Neural cell (in vitro differentiated cells): Measurements from ENCODE around the gene ALDH4A1. TPM values are rescaled to one million over a fixed set of nuclear protein-coding genes. Genes with fewer than 3 reads are reported as not detected.

Experiments
- H2AFZ ChIP-seq: fragments of 200-600, 300-800 bp; sonication (generic), shearing (Covaris generic); 2 replicates; pipeline ENCODE4 v1.6.0; 2014; ENCODE audit warnings: low read depth, mild to moderate bottlenecking, antibody characterized with exemption, low read length, moderate library complexity
- H3F3A ChIP-seq: fragments of 200-600 bp; shearing (Covaris generic); 2 replicates; pipeline ENCODE4 v1.6.1; 2016; ENCODE audit warnings: mild to moderate bottlenecking, moderate library complexity, mixed read lengths, antibody characterized with exemption, low read length; ENCODE audit not compliant: insufficient read depth, poor library complexity, severe bottlenecking
- H3K27ac ChIP-seq: fragments of 200-600, 300-800 bp; sonication (generic), shearing (Covaris generic); 2 replicates; pipeline ENCODE4 v1.5.1; 2014; ENCODE audit warnings: mild to moderate bottlenecking, low read length, moderate library complexity
- H3K27me3 ChIP-seq: fragments of 300-800, 200-600 bp; sonication (generic), shearing (Covaris generic); 2 replicates; pipeline ENCODE4 v1.6.0; 2014; ENCODE audit warnings: mild to moderate bottlenecking, low read depth, low read length, moderate library complexity; ENCODE audit not compliant: insufficient read depth
- H3K36me3 ChIP-seq: fragments of 300-800, 200-600 bp; sonication (generic), shearing (Covaris generic); 2 replicates; pipeline ENCODE4 v1.5.1; 2014; ENCODE audit warnings: mild to moderate bottlenecking, antibody characterized with exemption, low read length, moderate library complexity; ENCODE audit not compliant: insufficient read depth
- H3K4me2 ChIP-seq: fragments of 300-800, 200-600 bp; sonication (generic), shearing (Covaris generic); 2 replicates; pipeline ENCODE4 v1.6.0; 2014; ENCODE audit warnings: mild to moderate bottlenecking, low read length
- H3K4me3 ChIP-seq: fragments of 300-800, 200-600 bp; sonication (generic), shearing (Covaris generic); 2 replicates; pipeline ENCODE4 v1.5.1; 2014; ENCODE audit warnings: mild to moderate bottlenecking, low read length, moderate library complexity
- H3K79me2 ChIP-seq: fragments of 200-600 bp; shearing (Covaris generic); replicated peaks from 2 replicates; pipeline ENCODE4 v1.6.0; 2014; ENCODE audit warnings: mild to moderate bottlenecking, low read length, moderate library complexity; ENCODE audit not compliant: insufficient read depth
- H3K9ac ChIP-seq: fragments of 300-800, 200-600 bp; sonication (generic), shearing (Covaris generic); 2 replicates; pipeline ENCODE4 v1.6.1; 2016; ENCODE audit warnings: mild to moderate bottlenecking, low read length, mixed read lengths
- H3K9me2 ChIP-seq: fragments of 200-600 bp; shearing (Covaris generic); 2 replicates; pipeline ENCODE4 v1.6.1; 2016; ENCODE audit warnings: mild to moderate bottlenecking, low read length, mixed read lengths; ENCODE audit not compliant: insufficient read depth
- H3K9me3 ChIP-seq: fragments of 200-600, 300-800 bp; sonication (generic), shearing (Covaris generic); 2 replicates; pipeline ENCODE4 v1.6.1; 2016; ENCODE audit warnings: mild to moderate bottlenecking, mixed run types, low read length, moderate library complexity, mixed read lengths
- H4K20me1 ChIP-seq: fragments of 200-600 bp; shearing (Covaris generic); 2 replicates; pipeline ENCODE4 v1.6.1; 2016; ENCODE audit warnings: mild to moderate bottlenecking, mixed run types; ENCODE audit not compliant: insufficient read depth
- EP300 ChIP-seq: fragments of 450-650 bp; conservative IDR thresholded peaks from 2 replicates; pipeline ENCODE4 v1.6.1; 2014; ENCODE audit warnings: antibody characterized with exemption, mild to moderate bottlenecking, moderate library complexity; ENCODE audit not compliant: poor library complexity, severe bottlenecking
- EZH2 ChIP-seq: fragments of 200-600, 300-800 bp; shearing (Covaris generic), sonication (generic); IDR thresholded peaks from 2 replicates; pipeline ENCODE4 v1.6.1; 2014; ENCODE audit warnings: antibody characterized with exemption, low read length, borderline replicate concordance, mild to moderate bottlenecking; ENCODE audit not compliant: insufficient read depth, poor library complexity, severe bottlenecking
- MXI1 ChIP-seq: fragments of 450-650 bp; conservative IDR thresholded peaks from 2 replicates; pipeline ENCODE4 v1.6.1; 2014; ENCODE audit warnings: antibody characterized with exemption, mild to moderate bottlenecking; ENCODE audit not compliant: poor library complexity, severe bottlenecking
- POLR2AphosphoS5 ChIP-seq: IDR thresholded peaks from 2 replicates; pipeline ENCODE4 v1.6.1; 2012
- RAD21 ChIP-seq: fragments of 450-650 bp; conservative IDR thresholded peaks from 2 replicates; pipeline ENCODE4 v1.6.1; 2014; ENCODE audit warnings: antibody characterized with exemption, mild to moderate bottlenecking, moderate library complexity
- SMC3 ChIP-seq: fragments of 450-650 bp; conservative IDR thresholded peaks from 2 replicates; pipeline ENCODE4 v1.6.1; 2014; ENCODE audit warnings: antibody characterized with exemption, mild to moderate bottlenecking, moderate library complexity; ENCODE audit not compliant: poor library complexity
- TAF1 ChIP-seq: IDR thresholded peaks from 2 replicates; pipeline ENCODE4 v1.6.1; 2012; ENCODE audit warnings: low read depth
- polyA plus RNA-seq: library from polyadenylated mRNA; depleted of rRNA; stranded (reverse); fragments of >200 nt; gene quantifications from 2 replicates; pipeline ENCODE4 v1.2.3, GENCODE V29; 2014
- TF ChIP-seq, protein P1 (sequence below): fragments of 450-650 bp; IDR thresholded peaks from 2 replicates; pipeline ENCODE4 v1.5.1; 2014; ENCODE audit warnings: antibody characterized with exemption, mild to moderate bottlenecking, moderate library complexity; ENCODE audit not compliant: poor library complexity, severe bottlenecking
- TF ChIP-seq, protein P2 (sequence below): IDR thresholded peaks from 2 replicates; pipeline ENCODE4 v1.6.1; 2012; ENCODE audit warnings: borderline replicate concordance

The ALDH4A1 gene
- polyA plus RNA-seq, 1 donor from 2014 or later: 11.0 TPM

DNA sequence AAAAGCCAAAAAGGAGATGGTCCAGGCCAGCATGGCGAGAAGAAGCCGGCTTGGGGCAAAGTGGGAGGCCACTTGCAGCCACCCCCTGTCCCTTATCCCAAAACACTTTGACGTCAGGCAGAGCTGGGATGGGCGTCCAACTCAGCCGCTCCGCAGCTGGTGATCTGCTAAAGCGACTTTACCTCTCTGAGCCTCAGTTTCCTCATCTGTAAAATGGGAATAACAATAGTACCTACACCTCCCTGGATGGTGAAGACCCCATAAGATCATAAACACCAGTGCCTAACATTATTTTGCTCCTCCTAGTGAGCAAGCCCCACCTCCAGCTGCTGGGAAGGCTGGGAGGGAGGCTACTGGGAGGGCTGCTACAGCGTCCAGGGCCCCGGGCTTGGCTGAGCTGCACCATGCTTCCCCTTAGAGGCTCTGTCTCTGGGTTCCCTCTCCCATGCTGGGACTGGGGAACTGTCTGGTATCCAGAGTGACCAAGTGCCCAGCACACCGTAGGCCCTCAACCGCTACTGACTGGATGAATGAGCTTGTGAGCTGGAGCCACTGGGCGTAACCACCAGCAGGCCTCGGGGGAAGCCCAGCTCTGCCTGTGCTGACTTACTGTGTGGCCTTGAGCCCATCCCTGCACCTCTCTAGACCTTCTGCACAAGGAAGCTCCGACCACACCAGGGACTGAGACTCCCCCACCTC lies 35.8 kb upstream of the ALDH4A1 start:
- Histone ChIP-seq H3K27ac (no peak overlapping the region), H3K9ac (no peak overlapping the region), H3K79me2 (no peaks in the 10 kb centered on the region), H3K4me3 (no peak overlapping the region), H3K36me3 (no peaks in the 10 kb centered on the region), H3K9me3 (no peaks in the 10 kb centered on the region), H3K9me2 (no peaks in the 10 kb centered on the region), H2AFZ (no peak overlapping the region), H3K4me2 (no peak overlapping the region), H4K20me1 (no peaks in the 10 kb centered on the region), H3K27me3 (no peaks in the 10 kb centered on the region), H3F3A (no peaks in the 10 kb centered on the region)
- TF ChIP-seq TAF1: no peak
- no peak for TF ChIP-seq SMC3
- TF ChIP-seq, protein P1, sequence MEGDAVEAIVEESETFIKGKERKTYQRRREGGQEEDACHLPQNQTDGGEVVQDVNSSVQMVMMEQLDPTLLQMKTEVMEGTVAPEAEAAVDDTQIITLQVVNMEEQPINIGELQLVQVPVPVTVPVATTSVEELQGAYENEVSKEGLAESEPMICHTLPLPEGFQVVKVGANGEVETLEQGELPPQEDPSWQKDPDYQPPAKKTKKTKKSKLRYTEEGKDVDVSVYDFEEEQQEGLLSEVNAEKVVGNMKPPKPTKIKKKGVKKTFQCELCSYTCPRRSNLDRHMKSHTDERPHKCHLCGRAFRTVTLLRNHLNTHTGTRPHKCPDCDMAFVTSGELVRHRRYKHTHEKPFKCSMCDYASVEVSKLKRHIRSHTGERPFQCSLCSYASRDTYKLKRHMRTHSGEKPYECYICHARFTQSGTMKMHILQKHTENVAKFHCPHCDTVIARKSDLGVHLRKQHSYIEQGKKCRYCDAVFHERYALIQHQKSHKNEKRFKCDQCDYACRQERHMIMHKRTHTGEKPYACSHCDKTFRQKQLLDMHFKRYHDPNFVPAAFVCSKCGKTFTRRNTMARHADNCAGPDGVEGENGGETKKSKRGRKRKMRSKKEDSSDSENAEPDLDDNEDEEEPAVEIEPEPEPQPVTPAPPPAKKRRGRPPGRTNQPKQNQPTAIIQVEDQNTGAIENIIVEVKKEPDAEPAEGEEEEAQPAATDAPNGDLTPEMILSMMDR: no peak
- TF ChIP-seq POLR2AphosphoS5: no peak
- no peak for TF ChIP-seq EZH2
- TF ChIP-seq RAD21: no peak
- no peak for TF ChIP-seq MXI1
- TF ChIP-seq EP300: no peak

DNA sequence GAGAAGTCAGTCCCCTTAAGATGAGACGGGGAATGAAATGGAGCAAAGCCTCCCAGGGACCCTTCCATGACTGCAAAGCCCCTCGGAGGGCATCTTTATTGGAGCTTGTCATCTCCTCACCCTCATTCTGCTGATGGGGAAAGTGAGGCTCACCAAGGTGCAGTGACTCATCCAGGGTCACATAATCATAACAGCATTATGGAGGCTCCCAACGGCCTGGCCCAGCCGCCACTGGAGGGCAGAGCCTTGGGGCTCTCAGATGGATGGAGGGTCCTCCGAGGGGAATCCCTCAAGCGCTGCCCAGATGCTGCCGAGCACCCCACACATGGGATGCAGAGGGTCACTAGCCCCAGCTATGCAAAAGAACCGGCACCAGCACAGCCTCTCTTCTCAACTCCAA lies 35.2 kb upstream of the ALDH4A1 start:
- H3K36me3 ChIP-seq: no peaks in the 10 kb centered on the region
- H3K9me3 ChIP-seq: no peaks in the 10 kb centered on the region
- no peak overlapping the region for H2AFZ ChIP-seq
- no peaks in the 10 kb centered on the region for H4K20me1 ChIP-seq
- TF ChIP-seq, protein P1: no peak
- TF ChIP-seq RAD21 (no peak), MXI1 (no peak), EP300 (no peak), EZH2 (no peak), POLR2AphosphoS5 (no peak), SMC3 (no peak), TAF1 (no peak)
- TF ChIP-seq, protein P2, sequence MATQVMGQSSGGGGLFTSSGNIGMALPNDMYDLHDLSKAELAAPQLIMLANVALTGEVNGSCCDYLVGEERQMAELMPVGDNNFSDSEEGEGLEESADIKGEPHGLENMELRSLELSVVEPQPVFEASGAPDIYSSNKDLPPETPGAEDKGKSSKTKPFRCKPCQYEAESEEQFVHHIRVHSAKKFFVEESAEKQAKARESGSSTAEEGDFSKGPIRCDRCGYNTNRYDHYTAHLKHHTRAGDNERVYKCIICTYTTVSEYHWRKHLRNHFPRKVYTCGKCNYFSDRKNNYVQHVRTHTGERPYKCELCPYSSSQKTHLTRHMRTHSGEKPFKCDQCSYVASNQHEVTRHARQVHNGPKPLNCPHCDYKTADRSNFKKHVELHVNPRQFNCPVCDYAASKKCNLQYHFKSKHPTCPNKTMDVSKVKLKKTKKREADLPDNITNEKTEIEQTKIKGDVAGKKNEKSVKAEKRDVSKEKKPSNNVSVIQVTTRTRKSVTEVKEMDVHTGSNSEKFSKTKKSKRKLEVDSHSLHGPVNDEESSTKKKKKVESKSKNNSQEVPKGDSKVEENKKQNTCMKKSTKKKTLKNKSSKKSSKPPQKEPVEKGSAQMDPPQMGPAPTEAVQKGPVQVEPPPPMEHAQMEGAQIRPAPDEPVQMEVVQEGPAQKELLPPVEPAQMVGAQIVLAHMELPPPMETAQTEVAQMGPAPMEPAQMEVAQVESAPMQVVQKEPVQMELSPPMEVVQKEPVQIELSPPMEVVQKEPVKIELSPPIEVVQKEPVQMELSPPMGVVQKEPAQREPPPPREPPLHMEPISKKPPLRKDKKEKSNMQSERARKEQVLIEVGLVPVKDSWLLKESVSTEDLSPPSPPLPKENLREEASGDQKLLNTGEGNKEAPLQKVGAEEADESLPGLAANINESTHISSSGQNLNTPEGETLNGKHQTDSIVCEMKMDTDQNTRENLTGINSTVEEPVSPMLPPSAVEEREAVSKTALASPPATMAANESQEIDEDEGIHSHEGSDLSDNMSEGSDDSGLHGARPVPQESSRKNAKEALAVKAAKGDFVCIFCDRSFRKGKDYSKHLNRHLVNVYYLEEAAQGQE: no peak
- no peaks in the 10 kb centered on the region for H3F3A ChIP-seq
- no peaks in the 10 kb centered on the region for H3K27me3 ChIP-seq
- no peak overlapping the region for H3K4me3 ChIP-seq
- no peak overlapping the region for H3K9ac ChIP-seq
- no peak overlapping the region for H3K4me2 ChIP-seq
- no peaks in the 10 kb centered on the region for H3K79me2 ChIP-seq
- no peaks in the 10 kb centered on the region for H3K9me2 ChIP-seq
- no peak overlapping the region for H3K27ac ChIP-seq
